Transverse colon (tissue), 4 donors: ENCODE results near the gene STARD10.

Experiments
- CTCF ChIP-seq, 5 experiments: fragments of 200-600 bp in 3 of 5; fragments of 450-650 bp in 2 of 5; sonication (generic) in 3 of 5; IDR thresholded peaks; 1 replicate in 2 of 5; 2 replicates in 3 of 5; pipeline ENCODE4 v1.5.1; 2016 to 2017; ENCODE audit warnings: antibody characterized with exemption in 5 of 5, inconsistent platforms in 3 of 5, mild to moderate bottlenecking in 2 of 5, moderate library complexity in 1 of 5
- EP300 ChIP-seq: sonication (generic); formaldehyde crosslinking; IDR thresholded peaks from one replicate; pipeline ENCODE4 v1.6.1; 2017; ENCODE audit warnings: antibody characterized with exemption, low read depth
- POLR2A ChIP-seq: fragments of 450-650 bp; IDR thresholded peaks from one replicate; pipeline ENCODE4 v1.6.1; 2016; ENCODE audit warnings: antibody characterized with exemption, mild to moderate bottlenecking, moderate library complexity
- POLR2AphosphoS5 ChIP-seq, 3 donors: sonication (generic); formaldehyde crosslinking; IDR thresholded peaks; one replicate each; pipeline ENCODE4 v1.6.1; 2016; ENCODE audit warnings: antibody characterized with exemption in 3 of 3

- TF ChIP-seq EP300 (no peak), CTCF (IDR thresholded peaks at IDR 0.05) (no peak), POLR2A (no peak), POLR2AphosphoS5 (IDR thresholded peaks at IDR 0.05) (peak; percentile 70 to 84 (median 73))
Observed at GRCh38 chr11:72735495-72736027, 58.3 kb downstream of the STARD10 start.
